ES-I3 (cell line): ENCODE results near the gene FURIN.

Experiments
- H3K36me3 ChIP-seq: 2 replicates; pipeline ENCODE4 v1.6.1; 2013; ENCODE audit warnings: mild to moderate bottlenecking, low read length, control low read depth, moderate library complexity; ENCODE audit not compliant: insufficient read depth
- H3K4me1 ChIP-seq: 2 replicates; pipeline ENCODE4 v1.6.1; 2013; ENCODE audit warnings: mild to moderate bottlenecking, control low read depth, low read length; ENCODE audit not compliant: insufficient read depth
- H3K9ac ChIP-seq: 2 replicates; pipeline ENCODE4 v1.6.1; 2013; ENCODE audit warnings: low read depth, mild to moderate bottlenecking, low read length, moderate library complexity
- H3K9me3 ChIP-seq: 2 replicates; pipeline ENCODE4 v1.6.1; 2013; ENCODE audit warnings: mild to moderate bottlenecking, low read length, moderate library complexity; ENCODE audit not compliant: control insufficient read depth, insufficient read depth

The FURIN gene

DNA sequence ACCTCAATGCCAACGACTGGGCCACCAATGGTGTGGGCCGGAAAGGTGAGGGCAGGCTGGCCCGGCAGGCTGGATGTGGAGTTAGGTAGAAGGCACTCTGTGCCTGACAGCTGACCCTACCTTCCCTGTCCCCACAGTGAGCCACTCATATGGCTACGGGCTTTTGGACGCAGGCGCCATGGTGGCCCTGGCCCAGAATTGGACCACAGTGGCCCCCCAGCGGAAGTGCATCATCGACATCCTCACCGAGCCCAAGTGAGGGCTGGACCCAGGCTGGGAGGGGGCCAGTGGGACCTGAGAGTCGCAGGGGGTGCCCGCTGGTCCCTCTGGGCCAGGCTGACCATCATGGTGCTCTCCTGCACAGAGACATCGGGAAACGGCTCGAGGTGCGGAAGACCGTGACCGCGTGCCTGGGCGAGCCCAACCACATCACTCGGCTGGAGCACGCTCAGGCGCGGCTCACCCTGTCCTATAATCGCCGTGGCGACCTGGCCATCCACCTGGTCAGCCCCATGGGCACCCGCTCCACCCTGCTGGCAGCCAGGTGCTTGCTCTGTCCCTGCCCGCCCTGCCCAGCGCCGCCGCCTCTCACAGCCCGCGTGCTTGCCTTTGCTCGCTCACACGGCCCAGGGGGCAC is 11.5 kb downstream of the FURIN start:
- Histone ChIP-seq H3K9me3 (no peaks in the 10 kb centered on the region), H3K4me1 (peaks cover 11% of the 10 kb centered on the region), H3K36me3 (peaks cover 3% of the 10 kb centered on the region; the same call in 1 of the 2 replicates), H3K9ac (no peak overlapping the region)

DNA sequence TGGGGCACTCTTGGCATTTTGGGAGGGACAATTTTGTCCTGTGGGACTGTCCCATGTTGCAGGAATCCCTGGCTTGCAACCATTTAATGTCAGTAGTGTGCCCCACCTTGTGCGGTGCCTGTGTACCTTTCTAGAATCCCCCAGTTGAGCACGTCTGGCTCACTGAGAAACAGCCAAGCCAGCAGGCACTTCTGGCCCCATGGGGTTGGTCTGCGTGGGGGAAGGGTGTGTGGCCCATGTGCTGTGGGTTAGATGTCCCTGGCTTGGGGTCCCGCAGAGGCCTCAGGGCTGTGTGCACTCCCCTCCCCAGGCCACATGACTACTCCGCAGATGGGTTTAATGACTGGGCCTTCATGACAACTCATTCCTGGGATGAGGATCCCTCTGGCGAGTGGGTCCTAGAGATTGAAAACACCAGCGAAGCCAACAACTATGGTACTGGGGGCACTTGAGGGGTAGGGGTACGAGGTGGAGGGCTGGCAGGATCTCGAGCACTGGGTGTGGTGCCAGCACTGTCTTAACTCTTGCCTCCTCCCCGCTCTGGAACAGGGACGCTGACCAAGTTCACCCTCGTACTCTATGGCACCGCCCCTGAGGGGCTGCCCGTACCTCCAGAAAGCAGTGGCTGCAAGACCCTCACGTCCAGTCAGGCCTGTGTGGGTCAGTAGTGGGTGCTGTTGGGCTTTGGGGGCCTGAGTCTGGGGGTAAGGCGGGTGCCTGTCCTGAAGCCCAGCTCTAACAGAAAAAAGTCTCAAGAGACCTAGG is 12.2 kb downstream of the FURIN start:
- H3K36me3 ChIP-seq, result peaks cover 3% of the 10 kb centered on the region; the same call in 1 of the 2 replicates
- H3K4me1 ChIP-seq, result peaks cover 14% of the 10 kb centered on the region
- no peak overlapping the region for H3K9ac ChIP-seq
- no peaks in the 10 kb centered on the region for H3K9me3 ChIP-seq

DNA sequence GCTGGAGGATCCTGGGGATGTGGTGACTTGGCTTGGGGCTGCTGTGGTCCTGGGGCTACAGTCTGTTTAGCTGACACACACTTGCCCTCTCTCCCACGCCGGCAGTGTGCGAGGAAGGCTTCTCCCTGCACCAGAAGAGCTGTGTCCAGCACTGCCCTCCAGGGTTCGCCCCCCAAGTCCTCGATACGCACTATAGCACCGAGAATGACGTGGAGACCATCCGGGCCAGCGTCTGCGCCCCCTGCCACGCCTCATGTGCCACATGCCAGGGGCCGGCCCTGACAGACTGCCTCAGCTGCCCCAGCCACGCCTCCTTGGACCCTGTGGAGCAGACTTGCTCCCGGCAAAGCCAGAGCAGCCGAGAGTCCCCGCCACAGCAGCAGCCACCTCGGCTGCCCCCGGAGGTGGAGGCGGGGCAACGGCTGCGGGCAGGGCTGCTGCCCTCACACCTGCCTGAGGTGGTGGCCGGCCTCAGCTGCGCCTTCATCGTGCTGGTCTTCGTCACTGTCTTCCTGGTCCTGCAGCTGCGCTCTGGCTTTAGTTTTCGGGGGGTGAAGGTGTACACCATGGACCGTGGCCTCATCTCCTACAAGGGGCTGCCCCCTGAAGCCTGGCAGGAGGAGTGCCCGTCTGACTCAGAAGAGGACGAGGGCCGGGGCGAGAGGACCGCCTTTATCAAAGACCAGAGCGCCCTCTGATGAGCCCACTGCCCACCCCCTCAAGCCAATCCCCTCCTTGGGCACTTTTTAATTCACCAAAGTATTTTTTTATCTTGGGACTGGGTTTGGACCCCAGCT is 13.0 kb downstream of the FURIN start:
- Histone ChIP-seq H3K9me3 (no peaks in the 10 kb centered on the region), H3K9ac (no peak overlapping the region), H3K4me1 (peaks cover 14% of the 10 kb centered on the region), H3K36me3 (peaks cover 3% of the 10 kb centered on the region; the same call in 1 of the 2 replicates)

DNA sequence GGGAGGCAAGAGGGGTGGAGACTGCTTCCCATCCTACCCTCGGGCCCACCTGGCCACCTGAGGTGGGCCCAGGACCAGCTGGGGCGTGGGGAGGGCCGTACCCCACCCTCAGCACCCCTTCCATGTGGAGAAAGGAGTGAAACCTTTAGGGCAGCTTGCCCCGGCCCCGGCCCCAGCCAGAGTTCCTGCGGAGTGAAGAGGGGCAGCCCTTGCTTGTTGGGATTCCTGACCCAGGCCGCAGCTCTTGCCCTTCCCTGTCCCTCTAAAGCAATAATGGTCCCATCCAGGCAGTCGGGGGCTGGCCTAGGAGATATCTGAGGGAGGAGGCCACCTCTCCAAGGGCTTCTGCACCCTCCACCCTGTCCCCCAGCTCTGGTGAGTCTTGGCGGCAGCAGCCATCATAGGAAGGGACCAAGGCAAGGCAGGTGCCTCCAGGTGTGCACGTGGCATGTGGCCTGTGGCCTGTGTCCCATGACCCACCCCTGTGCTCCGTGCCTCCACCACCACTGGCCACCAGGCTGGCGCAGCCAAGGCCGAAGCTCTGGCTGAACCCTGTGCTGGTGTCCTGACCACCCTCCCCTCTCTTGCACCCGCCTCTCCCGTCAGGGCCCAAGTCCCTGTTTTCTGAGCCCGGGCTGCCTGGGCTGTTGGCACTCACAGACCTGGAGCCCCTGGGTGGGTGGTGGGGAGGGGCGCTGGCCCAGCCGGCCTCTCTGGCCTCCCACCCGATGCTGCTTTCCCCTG is 13.8 kb downstream of the FURIN start:
- peaks cover 14% of the 10 kb centered on the region for H3K4me1 ChIP-seq
- H3K9ac ChIP-seq, result no peak overlapping the region
- peaks cover 3% of the 10 kb centered on the region; the same call in 1 of the 2 replicates for H3K36me3 ChIP-seq
- no peaks in the 10 kb centered on the region for H3K9me3 ChIP-seq

DNA sequence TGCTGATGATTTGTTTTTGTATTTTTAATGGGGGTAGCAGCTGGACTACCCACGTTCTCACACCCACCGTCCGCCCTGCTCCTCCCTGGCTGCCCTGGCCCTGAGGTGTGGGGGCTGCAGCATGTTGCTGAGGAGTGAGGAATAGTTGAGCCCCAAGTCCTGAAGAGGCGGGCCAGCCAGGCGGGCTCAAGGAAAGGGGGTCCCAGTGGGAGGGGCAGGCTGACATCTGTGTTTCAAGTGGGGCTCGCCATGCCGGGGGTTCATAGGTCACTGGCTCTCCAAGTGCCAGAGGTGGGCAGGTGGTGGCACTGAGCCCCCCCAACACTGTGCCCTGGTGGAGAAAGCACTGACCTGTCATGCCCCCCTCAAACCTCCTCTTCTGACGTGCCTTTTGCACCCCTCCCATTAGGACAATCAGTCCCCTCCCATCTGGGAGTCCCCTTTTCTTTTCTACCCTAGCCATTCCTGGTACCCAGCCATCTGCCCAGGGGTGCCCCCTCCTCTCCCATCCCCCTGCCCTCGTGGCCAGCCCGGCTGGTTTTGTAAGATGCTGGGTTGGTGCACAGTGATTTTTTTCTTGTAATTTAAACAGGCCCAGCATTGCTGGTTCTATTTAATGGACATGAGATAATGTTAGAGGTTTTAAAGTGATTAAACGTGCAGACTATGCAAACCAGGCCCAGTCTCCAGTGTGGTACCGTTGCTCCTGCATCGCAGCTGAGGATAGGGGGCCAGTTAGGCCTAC is 14.6 kb downstream of the FURIN start:
- H3K9ac ChIP-seq, result no peak overlapping the region; the same call in 1 of the 2 replicates
- H3K9me3 ChIP-seq, result no peaks in the 10 kb centered on the region
- H3K36me3 ChIP-seq, result peaks cover 8% of the 10 kb centered on the region
- peaks cover 14% of the 10 kb centered on the region for H3K4me1 ChIP-seq

DNA sequence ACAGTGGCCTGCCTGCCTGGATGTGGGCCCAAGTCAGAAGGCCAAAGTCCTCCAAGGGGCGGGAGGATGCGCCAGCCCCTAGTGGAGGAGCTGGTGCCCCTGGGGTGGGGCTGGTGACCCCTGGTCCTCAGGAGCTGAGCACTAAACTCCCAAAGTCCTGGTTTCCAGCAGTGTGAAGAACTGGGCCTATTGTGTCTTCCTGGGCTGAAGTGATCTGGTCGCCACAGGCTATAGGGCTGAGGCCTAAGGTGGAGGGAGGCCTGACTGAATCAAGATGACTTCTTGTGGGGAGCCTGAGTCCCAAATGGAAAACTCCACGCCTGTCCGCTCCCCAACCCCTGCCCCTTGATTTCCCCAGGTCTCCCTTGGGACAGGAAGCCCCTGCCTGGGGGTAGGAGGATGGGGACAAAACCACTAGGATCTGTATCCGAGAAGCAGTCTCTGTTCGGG is 15.2 kb downstream of the FURIN start:
- peaks cover 14% of the 10 kb centered on the region for H3K4me1 ChIP-seq
- peaks cover 4% of the 10 kb centered on the region for H3K36me3 ChIP-seq
- H3K9me3 ChIP-seq, result no peaks in the 10 kb centered on the region
- H3K9ac ChIP-seq, result peak overlapping the region; percentile 47

DNA sequence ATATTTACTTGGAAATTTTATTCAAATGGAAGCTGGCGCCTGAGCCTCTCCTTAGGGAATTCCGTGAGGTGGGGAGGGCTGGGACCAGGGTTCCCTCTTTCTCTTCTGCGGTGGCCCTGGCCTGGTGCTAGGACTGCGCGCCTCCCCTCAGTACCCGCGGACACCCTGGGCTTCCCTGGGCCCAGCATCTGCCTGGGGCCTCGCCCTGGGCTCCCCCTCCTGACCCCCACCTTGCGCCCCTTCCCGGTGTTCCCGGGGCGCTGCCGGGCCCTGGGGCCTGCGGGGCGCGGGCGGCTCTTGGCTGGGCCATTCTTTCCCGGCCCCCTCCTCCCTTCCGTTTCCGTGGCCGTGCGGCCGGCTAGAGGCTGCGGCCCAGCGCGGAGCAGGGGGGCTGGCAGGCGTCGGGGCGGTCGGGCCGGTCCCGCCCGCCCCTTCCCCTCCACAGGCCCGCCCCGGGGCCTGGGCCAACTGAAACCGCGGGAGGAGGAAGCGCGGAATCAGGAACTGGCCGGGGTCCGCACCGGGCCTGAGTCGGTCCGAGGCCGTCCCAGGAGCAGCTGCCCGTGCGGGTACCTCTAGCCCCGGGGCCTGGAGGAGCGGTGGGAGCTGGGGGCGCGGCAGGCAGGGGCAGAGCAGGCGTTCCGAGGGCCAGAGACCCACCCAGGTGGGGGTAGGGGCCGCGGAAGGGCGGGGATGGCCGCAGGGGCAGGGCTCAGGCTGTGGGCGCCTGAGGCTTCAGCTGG is 15.8 kb downstream of the FURIN start, which contains the start of gene FES:
FES (plus strand) TSS at position 529 of the 743 bp plus-strand sequence. CDS start 542 bp downstream, outside the sequence.
- peak within 1 kb of the TSS; percentile 47 for H3K9ac ChIP-seq
- peaks cover 14% of the 10 kb centered on the region for H3K4me1 ChIP-seq
- H3K9me3 ChIP-seq, result no peaks in the 10 kb centered on the region
- H3K36me3 ChIP-seq, result peaks cover 4% of the 10 kb centered on the region

DNA sequence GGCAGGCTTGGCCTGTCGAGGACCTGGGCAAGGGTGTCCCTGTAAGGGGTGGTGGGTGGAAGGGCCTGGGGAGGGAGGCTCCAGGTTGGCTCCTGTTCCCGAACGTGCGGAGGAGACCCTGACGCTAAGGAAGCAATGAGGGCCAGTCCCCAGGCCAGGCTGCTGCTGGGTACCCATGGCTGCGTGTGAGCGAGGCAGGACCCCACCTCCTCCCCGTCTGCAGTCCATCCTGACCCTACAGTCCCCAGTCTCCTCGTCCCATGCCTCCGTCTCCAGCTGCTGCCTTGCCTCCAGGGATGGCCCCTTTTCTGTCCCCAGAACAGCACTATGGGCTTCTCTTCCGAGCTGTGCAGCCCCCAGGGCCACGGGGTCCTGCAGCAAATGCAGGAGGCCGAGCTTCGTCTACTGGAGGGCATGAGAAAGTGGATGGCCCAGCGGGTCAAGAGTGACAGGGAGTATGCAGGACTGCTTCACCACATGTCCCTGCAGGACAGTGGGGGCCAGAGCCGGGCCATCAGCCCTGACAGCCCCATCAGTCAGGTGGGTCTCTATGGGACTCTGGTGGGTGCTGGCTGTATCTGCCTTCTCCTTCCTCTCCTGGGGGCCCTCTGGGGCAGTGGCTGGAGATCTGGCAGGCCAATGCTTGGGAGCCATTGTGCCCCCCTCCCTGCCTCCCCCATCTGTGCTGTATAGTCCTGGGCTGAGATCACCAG is 16.5 kb downstream of the FURIN start:
- Histone ChIP-seq H3K4me1 (peaks cover 14% of the 10 kb centered on the region), H3K9ac (peak overlapping the region; percentile 47; the same call in 1 of the 2 replicates), H3K36me3 (peaks cover 4% of the 10 kb centered on the region), H3K9me3 (no peaks in the 10 kb centered on the region)

DNA sequence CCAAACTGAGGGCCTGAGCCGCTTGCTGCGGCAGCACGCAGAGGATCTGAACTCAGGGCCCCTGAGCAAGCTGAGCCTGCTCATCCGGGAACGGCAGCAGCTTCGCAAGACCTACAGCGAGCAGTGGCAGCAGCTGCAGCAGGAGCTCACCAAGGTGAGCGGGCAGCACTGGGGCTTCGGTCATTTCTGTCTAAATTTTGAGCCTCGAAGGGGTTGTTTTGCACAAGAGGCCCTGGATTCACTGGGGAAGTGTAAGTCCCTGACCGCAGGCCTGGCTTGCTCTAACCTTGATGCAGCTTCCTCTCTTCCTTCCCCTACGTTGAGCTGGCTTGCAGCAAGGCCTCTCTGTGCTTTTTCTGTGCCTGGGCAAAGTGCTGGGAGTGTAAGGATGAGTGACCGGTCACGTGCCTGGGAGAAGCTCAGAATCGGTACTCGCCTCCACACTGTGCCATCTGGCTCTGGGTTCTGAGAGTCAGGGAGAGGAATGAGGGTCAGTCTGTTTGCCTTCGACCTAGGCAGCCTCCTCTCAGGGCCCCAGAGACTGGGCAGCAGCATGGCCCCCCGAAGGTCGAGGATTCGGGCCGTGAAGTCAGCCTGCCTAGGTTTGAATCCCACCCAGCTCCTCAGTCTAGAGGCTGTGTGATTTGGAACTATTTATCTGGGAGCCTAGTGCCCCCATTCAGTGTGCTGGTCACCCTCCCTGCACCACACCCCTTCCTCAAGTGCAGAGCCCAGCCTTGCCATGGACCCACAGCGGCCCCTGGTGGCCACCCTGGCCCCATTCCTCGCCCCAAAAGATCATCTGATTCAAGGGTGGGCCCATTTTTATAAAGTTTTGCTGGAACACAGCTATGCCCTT is 17.3 kb downstream of the FURIN start:
- no peak overlapping the region for H3K9ac ChIP-seq
- no peaks in the 10 kb centered on the region for H3K9me3 ChIP-seq
- H3K36me3 ChIP-seq, result peaks cover 4% of the 10 kb centered on the region
- H3K4me1 ChIP-seq, result peaks cover 14% of the 10 kb centered on the region

DNA sequence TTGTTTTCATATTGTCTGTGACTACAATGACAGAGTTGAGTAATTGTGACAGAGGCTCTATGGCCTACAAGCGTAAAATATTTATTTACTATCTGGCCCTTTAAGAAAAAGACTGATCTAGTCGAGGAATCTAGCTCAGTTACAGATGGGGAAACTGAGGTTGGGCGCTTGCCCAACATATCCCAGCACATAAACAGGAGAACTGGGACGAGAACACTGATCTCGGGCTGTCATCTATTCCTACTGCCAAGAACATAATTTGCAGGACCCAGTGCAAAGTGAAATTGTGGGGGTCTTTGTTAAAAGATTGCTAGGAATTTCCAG is 17.9 kb downstream of the FURIN start:
- H3K9me3 ChIP-seq, result no peaks in the 10 kb centered on the region
- no peak overlapping the region for H3K9ac ChIP-seq
- H3K4me1 ChIP-seq, result peaks cover 14% of the 10 kb centered on the region
- H3K36me3 ChIP-seq, result peaks cover 4% of the 10 kb centered on the region

DNA sequence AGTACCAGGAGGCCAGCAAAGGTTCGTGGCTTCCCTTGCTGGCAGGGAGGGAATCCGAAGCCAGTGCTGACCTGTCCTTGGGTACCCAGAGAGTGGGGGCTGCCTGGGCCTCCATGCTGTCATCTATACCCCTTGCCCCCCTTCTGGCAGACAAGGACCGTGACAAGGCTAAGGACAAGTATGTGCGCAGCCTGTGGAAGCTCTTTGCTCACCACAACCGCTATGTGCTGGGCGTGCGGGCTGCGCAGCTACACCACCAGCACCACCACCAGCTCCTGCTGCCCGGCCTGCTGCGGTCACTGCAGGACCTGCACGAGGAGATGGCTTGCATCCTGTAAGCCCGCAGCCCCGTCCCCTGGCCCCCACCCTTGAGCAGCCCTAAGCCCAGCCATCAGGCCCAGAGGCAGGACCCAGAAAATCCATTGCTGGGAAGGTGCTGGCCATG is 18.7 kb downstream of the FURIN start:
- peaks cover 14% of the 10 kb centered on the region for H3K4me1 ChIP-seq
- peaks cover 4% of the 10 kb centered on the region for H3K36me3 ChIP-seq
- H3K9ac ChIP-seq, result no peak overlapping the region
- H3K9me3 ChIP-seq, result no peaks in the 10 kb centered on the region

DNA sequence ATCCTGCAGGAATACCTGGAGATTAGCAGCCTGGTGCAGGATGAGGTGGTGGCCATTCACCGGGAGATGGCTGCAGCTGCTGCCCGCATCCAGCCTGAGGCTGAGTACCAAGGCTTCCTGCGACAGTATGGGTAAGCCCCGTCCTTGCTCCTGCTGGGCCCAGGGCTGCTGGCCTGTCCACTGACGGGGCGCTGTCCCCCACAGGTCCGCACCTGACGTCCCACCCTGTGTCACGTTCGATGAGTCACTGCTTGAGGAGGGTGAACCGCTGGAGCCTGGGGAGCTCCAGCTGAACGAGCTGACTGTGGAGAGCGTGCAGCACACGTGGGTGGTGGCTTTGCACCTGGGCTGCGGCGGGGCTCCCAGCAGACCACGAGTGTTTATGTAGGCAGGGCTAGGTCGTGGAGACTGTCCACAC is 20.9 kb downstream of the FURIN start:
- no peaks in the 10 kb centered on the region for H3K9me3 ChIP-seq
- H3K9ac ChIP-seq, result no peak overlapping the region
- peaks cover 7% of the 10 kb centered on the region; the same call in 1 of the 2 replicates for H3K4me1 ChIP-seq
- peaks cover 4% of the 10 kb centered on the region for H3K36me3 ChIP-seq
